Loucy (cell line): ENCODE results near the gene AKAP9.

ENCODE experiments used
- CTCF ChIP-seq: fragments of 200-600 bp; sonication (generic); conservative IDR thresholded peaks from 2 replicates; pipeline ENCODE4 v1.5.1; 2014; ENCODE audit warnings: mild to moderate bottlenecking, antibody characterized with exemption, low read length
- EZH2phosphoT487 ChIP-seq: fragments of 200-600 bp; IDR thresholded peaks from 2 replicates; pipeline ENCODE4 v1.6.1; 2018; ENCODE audit warnings: antibody characterized with exemption, mild to moderate bottlenecking, moderate library complexity, borderline replicate concordance

- TF ChIP-seq CTCF: no peak
- no peak for TF ChIP-seq EZH2phosphoT487
Measured at GRCh38 chr7:92150450-92151017, 209.9 kb downstream of the AKAP9 start.
